Liver (tissue), 9 donors: ENCODE measurements around the gene STX17. TPM values are rescaled to one million over a fixed set of nuclear protein-coding genes. Genes with fewer than 3 reads are reported as not detected.

ENCODE experiments used
- DNase-seq: peaks from one replicate; pipeline ENCODE4 v3.0.0-alpha.2; 2017; ENCODE audit warnings: low spot score
- H3K27ac ChIP-seq, 2 donors: one replicate each; pipeline ENCODE4 v1.7.0; 2013; ENCODE audit warnings: inconsistent platforms in 2 of 2, low read length in 2 of 2, control low read depth in 1 of 2, low read depth in 1 of 2, mild to moderate bottlenecking in 1 of 2
- H3K27me3 ChIP-seq, 4 donors: one replicate each; pipeline versions ENCODE4 v1.6.1 to v1.7.0; 2013; ENCODE audit warnings: low read length in 3 of 4, inconsistent platforms in 1 of 4, mild to moderate bottlenecking in 1 of 4, moderate library complexity in 1 of 4; ENCODE audit not compliant: control insufficient read depth in 4 of 4, insufficient read depth in 4 of 4
- H3K36me3 ChIP-seq, 4 donors: one replicate each; pipeline versions ENCODE4 v1.6.1 to v1.7.0; 2013; ENCODE audit warnings: low read length in 3 of 4, mild to moderate bottlenecking in 3 of 4, low read depth in 1 of 4, moderate library complexity in 1 of 4; ENCODE audit not compliant: control insufficient read depth in 4 of 4, insufficient read depth in 3 of 4
- H3K4me1 ChIP-seq, 4 donors: one replicate each; pipeline versions ENCODE4 v1.6.1 to v1.7.0; 2013; ENCODE audit warnings: low read length in 3 of 4, mild to moderate bottlenecking in 3 of 4, moderate library complexity in 1 of 4; ENCODE audit not compliant: control insufficient read depth in 4 of 4, insufficient read depth in 4 of 4
- H3K4me3 ChIP-seq, 3 donors: one replicate each; pipeline versions ENCODE4 v1.6.1 to v1.7.0; 2013; ENCODE audit warnings: low read length in 3 of 3, control low read depth in 1 of 3, low read depth in 1 of 3, mild to moderate bottlenecking in 1 of 3
- H3K9ac ChIP-seq, 2 donors: one replicate each; pipeline ENCODE4 v1.7.0; 2013; ENCODE audit warnings: low read length in 2 of 2, mild to moderate bottlenecking in 2 of 2, moderate library complexity in 2 of 2, control low read depth in 1 of 2, low read depth in 1 of 2
- H3K9me3 ChIP-seq, 4 donors: one replicate each; pipeline versions ENCODE4 v1.6.1 to v1.7.0; 2013; ENCODE audit warnings: low read length in 3 of 4; ENCODE audit not compliant: control insufficient read depth in 4 of 4
- FOXA1 ChIP-seq: IDR thresholded peaks from 2 replicates; pipeline ENCODE4 v1.6.1; 2016; ENCODE audit warnings: antibody characterized with exemption
- FOXA2 ChIP-seq: IDR thresholded peaks from 2 replicates; pipeline ENCODE4 v1.6.1; 2016; ENCODE audit warnings: antibody characterized with exemption
- GABPA ChIP-seq, 2 donors: IDR thresholded peaks in 1 of 2; conservative IDR thresholded peaks in 1 of 2; 2 replicates each; pipeline ENCODE4 v1.6.1; 2016; ENCODE audit warnings: antibody characterized with exemption in 2 of 2, mild to moderate bottlenecking in 1 of 2, moderate library complexity in 1 of 2
- HNF4A ChIP-seq, 2 donors: conservative IDR thresholded peaks; 2 replicates each; pipeline ENCODE4 v1.6.1; 2016; ENCODE audit warnings: antibody characterized with exemption in 2 of 2, mild to moderate bottlenecking in 2 of 2
- HNF4G ChIP-seq: IDR thresholded peaks from 2 replicates; pipeline ENCODE4 v1.6.1; 2016; ENCODE audit warnings: antibody characterized with exemption
- NR2F2 ChIP-seq: IDR thresholded peaks from 2 replicates; pipeline ENCODE4 v1.6.1; 2016; ENCODE audit warnings: antibody characterized with exemption
- RAD21 ChIP-seq, 2 donors: IDR thresholded peaks; 2 replicates each; pipeline ENCODE4 v1.6.1; 2016; ENCODE audit warnings: antibody characterized with exemption in 2 of 2, mild to moderate bottlenecking in 2 of 2
- RXRA ChIP-seq, 2 donors: IDR thresholded peaks; 2 replicates each; pipeline ENCODE4 v1.6.1; 2017 to 2018; ENCODE audit warnings: antibody characterized with exemption in 2 of 2, mild to moderate bottlenecking in 1 of 2
- SP1 ChIP-seq: IDR thresholded peaks from 2 replicates; pipeline ENCODE4 v1.6.1; 2018; ENCODE audit warnings: antibody characterized with exemption, mild to moderate bottlenecking
- WGBS: extraction: QIAGEN DNeasy Blood & Tissue Kit; methylation state at CpG from one replicate; pipeline ENCODE4 v1.1.7; 2013; 5-methylcytosine and 5-hydroxymethylcytosine counted together
- polyA plus RNA-seq, 2 donors: library from polyadenylated mRNA; stranded (reverse) in 1 of 2; unstranded in 1 of 2; fragments of 200-250 nt in 1 of 2; fragments of >200 nt in 1 of 2; fragmentation: Nextera tagmentation in 1 of 2; extraction: Ambion mirVana in 1 of 2; gene quantifications; one replicate each; pipeline versions ENCODE4 v1.2.1 to v1.2.3, GENCODE V29; 2013 to 2015
- total RNA-seq, 2 donors: library from RNA; depleted of rRNA; stranded (reverse); fragments of >200 nt; gene quantifications; one replicate each; pipeline ENCODE4 v1.2.3, GENCODE V29; 2014
- TF ChIP-seq, protein P1 (sequence below): IDR thresholded peaks from 2 replicates; pipeline ENCODE4 v1.6.1; 2016; ENCODE audit warnings: antibody characterized with exemption
- TF ChIP-seq, protein P2 (sequence below): IDR thresholded peaks from 2 replicates; pipeline ENCODE4 v1.6.1; 2016; ENCODE audit warnings: antibody characterized with exemption
- TF ChIP-seq, protein P3 (sequence below): fragments of 150-350 bp; IDR thresholded peaks from 2 replicates; pipeline ENCODE4 v1.5.1; 2017; ENCODE audit warnings: improper control_type of control experiment, low read depth, low read length; ENCODE audit not compliant: missing input control
- TF ChIP-seq, protein P4 (sequence below): IDR thresholded peaks from 2 replicates; pipeline ENCODE4 v1.6.1; 2016; ENCODE audit warnings: antibody characterized with exemption
- donor health status: healthy.
- donor health status: healthy.
- donor health status: healthy.
- donor health status: healthy.
- donor health status: healthy.

Gene STX17
- total and polyA plus RNA-seq, 4 donors: 8.3 to 30.9 (median 21.2) TPM

DNA sequence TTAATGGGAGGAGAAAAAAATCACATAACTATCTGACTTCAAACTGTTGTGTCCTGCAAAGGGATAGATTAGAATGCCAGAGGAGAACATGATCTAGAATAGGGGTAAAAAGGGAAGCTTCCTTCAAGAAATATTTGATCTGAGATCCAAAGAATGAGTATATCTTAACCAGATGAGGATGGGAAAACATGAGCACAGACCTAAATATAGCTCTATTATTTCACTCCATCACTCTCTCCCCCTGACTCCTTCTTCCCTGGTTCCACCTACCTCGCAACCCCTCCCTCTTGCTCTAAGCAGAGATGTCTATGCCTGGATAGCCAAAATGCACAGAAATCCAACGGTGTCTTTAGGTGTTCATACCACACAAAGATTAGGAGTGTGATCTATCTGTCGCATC, 48.4 kb upstream of the STX17 start:
- Histone ChIP-seq H3K36me3 (peaks cover 0 to 2% (median 0%) of the 10 kb centered on the region in 4 donors), H3K4me3 (no peak overlapping the region), H3K27me3 (no peaks in the 10 kb centered on the region), H3K9me3 (no peaks in the 10 kb centered on the region), H3K27ac (no peak overlapping the region), H3K9ac (no peak overlapping the region), H3K4me1 (no peaks in the 10 kb centered on the region)
- TF ChIP-seq NR2F2 (no peak), SP1 (no peak), FOXA1 (no peak), HNF4A (conservative IDR thresholded peaks at IDR 0.05) (no peak), RAD21 (IDR thresholded peaks at IDR 0.05) (no peak), RXRA (IDR thresholded peaks at IDR 0.05) (no peak), GABPA (IDR thresholded peaks at IDR 0.05 in 1 of 2, conservative IDR thresholded peaks at IDR 0.05 in 1 of 2) (no peak), HNF4G (no peak), FOXA2 (no peak)
- TF ChIP-seq, protein P1, sequence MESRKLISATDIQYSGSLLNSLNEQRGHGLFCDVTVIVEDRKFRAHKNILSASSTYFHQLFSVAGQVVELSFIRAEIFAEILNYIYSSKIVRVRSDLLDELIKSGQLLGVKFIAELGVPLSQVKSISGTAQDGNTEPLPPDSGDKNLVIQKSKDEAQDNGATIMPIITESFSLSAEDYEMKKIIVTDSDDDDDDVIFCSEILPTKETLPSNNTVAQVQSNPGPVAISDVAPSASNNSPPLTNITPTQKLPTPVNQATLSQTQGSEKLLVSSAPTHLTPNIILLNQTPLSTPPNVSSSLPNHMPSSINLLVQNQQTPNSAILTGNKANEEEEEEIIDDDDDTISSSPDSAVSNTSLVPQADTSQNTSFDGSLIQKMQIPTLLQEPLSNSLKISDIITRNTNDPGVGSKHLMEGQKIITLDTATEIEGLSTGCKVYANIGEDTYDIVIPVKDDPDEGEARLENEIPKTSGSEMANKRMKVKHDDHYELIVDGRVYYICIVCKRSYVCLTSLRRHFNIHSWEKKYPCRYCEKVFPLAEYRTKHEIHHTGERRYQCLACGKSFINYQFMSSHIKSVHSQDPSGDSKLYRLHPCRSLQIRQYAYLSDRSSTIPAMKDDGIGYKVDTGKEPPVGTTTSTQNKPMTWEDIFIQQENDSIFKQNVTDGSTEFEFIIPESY: no peak
- TF ChIP-seq, protein P2, sequence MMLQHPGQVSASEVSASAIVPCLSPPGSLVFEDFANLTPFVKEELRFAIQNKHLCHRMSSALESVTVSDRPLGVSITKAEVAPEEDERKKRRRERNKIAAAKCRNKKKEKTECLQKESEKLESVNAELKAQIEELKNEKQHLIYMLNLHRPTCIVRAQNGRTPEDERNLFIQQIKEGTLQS: no peak
- TF ChIP-seq, protein P3, sequence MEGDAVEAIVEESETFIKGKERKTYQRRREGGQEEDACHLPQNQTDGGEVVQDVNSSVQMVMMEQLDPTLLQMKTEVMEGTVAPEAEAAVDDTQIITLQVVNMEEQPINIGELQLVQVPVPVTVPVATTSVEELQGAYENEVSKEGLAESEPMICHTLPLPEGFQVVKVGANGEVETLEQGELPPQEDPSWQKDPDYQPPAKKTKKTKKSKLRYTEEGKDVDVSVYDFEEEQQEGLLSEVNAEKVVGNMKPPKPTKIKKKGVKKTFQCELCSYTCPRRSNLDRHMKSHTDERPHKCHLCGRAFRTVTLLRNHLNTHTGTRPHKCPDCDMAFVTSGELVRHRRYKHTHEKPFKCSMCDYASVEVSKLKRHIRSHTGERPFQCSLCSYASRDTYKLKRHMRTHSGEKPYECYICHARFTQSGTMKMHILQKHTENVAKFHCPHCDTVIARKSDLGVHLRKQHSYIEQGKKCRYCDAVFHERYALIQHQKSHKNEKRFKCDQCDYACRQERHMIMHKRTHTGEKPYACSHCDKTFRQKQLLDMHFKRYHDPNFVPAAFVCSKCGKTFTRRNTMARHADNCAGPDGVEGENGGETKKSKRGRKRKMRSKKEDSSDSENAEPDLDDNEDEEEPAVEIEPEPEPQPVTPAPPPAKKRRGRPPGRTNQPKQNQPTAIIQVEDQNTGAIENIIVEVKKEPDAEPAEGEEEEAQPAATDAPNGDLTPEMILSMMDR: no peak
- TF ChIP-seq, protein P4, sequence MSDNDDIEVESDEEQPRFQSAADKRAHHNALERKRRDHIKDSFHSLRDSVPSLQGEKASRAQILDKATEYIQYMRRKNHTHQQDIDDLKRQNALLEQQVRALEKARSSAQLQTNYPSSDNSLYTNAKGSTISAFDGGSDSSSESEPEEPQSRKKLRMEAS: no peak
- WGBS: 93% methylated on average over 3 of the region's 3 CpGs
- DNase-seq: no peak

DNA sequence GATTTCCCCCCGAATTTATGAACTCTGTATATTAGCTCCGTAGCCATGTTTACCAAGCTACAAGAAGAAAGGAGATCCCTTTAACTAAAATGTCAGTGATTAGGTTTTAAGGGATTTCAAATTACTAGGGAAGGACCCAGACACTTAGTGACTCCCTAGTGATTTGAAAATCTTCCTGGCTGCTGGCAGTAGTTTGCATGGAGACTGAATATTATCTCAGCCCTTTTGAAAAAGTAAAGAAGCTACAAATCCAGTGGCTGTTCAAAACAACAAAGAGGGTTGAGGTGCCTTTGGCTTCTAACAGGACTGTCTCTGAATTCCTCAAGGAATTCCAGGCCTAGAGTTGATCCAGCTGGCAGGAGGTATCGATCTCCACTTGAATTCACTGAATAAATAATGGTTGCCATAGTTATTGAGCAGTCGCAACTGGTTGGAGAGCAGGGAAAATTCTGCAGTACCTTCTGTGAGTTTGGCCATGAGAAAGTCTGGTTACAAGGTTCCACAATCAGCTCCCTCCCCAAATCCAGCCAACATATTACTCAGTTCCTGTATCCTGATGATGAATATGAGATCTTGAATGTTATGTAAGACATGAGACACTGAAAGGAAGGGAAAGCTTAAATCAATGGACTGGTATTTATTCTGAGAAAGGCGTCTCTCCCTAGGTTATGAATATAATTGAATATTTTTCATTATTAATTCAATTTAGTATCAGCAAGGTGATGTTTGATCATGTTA, 47.0 kb upstream of the STX17 start:
- H3K9me3 ChIP-seq: no peaks in the 10 kb centered on the region
- H3K4me1 ChIP-seq: no peaks in the 10 kb centered on the region
- no peak for TF ChIP-seq RXRA (IDR thresholded peaks at IDR 0.05)
- TF ChIP-seq FOXA1: no peak
- TF ChIP-seq, protein P4: no peak
- TF ChIP-seq, protein P3: no peak
- no peak overlapping the region for H3K4me3 ChIP-seq
- 78% methylated on average over 5 of the region's 5 CpGs for WGBS
- peaks cover 0 to 2% (median 0%) of the 10 kb centered on the region in 4 donors for H3K36me3 ChIP-seq
- no peak overlapping the region for H3K27ac ChIP-seq
- no peaks in the 10 kb centered on the region for H3K27me3 ChIP-seq
- DNase-seq: no peak
- H3K9ac ChIP-seq: no peak overlapping the region
